Tibial nerve (tissue), 4 donors: ENCODE results near the gene GABPB1. TPM values are rescaled to one million over a fixed set of nuclear protein-coding genes. Genes with fewer than 3 reads are reported as not detected.
A peak's percentile ranks its signal among the peaks of the same experiment; 100 is the strongest.
"Not testable (repeated sequence)": the region's sequence is repeated elsewhere in the genome, so short reads cannot be mapped to it uniquely, and the experiment has no call there.

Experiments
- DNase-seq, 2 donors: peaks; one replicate each; pipeline ENCODE4 v3.0.0-alpha.2; 2019; ENCODE audit warnings: low spot score in 2 of 2
- H3K27ac ChIP-seq, 4 donors: fragments of 200-600 bp; sonication (generic) in 3 of 4; one replicate each; pipeline ENCODE4 v1.5.1; 2017 to 2019; ENCODE audit warnings: mild to moderate bottlenecking in 1 of 4
- H3K27me3 ChIP-seq, 2 donors: fragments of 200-600 bp; sonication (generic) in 1 of 2; one replicate each; pipeline versions ENCODE4 v1.5.1 to v1.6.0; 2017 to 2019
- H3K36me3 ChIP-seq, 3 donors: fragments of 200-600 bp; sonication (generic); one replicate each; pipeline ENCODE4 v1.5.1; 2018 to 2019
- H3K4me1 ChIP-seq, 4 donors: fragments of 200-600 bp; sonication (generic) in 3 of 4; one replicate each; pipeline ENCODE4 v1.5.1; 2017 to 2019
- H3K4me3 ChIP-seq, 4 donors: fragments of 200-600 bp; sonication (generic) in 3 of 4; one replicate each; pipeline ENCODE4 v1.5.1; 2017 to 2019; ENCODE audit warnings: mild to moderate bottlenecking in 1 of 4, moderate library complexity in 1 of 4
- H3K9me3 ChIP-seq, 4 donors: fragments of 200-600 bp; sonication (generic) in 3 of 4; one replicate each; pipeline ENCODE4 v1.5.1; 2017 to 2019
- EP300 ChIP-seq, 2 donors: sonication (generic); formaldehyde crosslinking; IDR thresholded peaks; one replicate each; pipeline ENCODE4 v1.6.1; 2017; ENCODE audit warnings: antibody characterized with exemption in 2 of 2, mild to moderate bottlenecking in 1 of 2
- POLR2A ChIP-seq, 2 donors: fragments of 450-650 bp; IDR thresholded peaks; one replicate each; pipeline ENCODE4 v1.6.1; 2017; ENCODE audit warnings: antibody characterized with exemption in 2 of 2, mild to moderate bottlenecking in 2 of 2, moderate library complexity in 2 of 2
- WGBS, 2 donors: methylation state at CpG; one replicate each; pipeline ENCODE4 v1.1.5; 2018; 5-methylcytosine and 5-hydroxymethylcytosine counted together
- total RNA-seq, 4 donors: library from RNA; depleted of rRNA; stranded (reverse); fragments of >200 nt; gene quantifications; one replicate each; pipeline ENCODE4 v1.1.0, GENCODE V29; 2016
- TF ChIP-seq, protein P1 (sequence below), 5 experiments: fragments of 200-600 bp in 3 of 5; fragments of 450-650 bp in 2 of 5; sonication (generic) in 3 of 5; IDR thresholded peaks; one replicate each; pipeline ENCODE4 v1.5.1; 2016 to 2019; ENCODE audit warnings: antibody characterized with exemption in 5 of 5, mild to moderate bottlenecking in 3 of 5, moderate library complexity in 2 of 5

Gene GABPB1
- total RNA-seq, result 10 to 100 TPM; 13.3 to 22.2 (median 17.4) TPM

DNA sequence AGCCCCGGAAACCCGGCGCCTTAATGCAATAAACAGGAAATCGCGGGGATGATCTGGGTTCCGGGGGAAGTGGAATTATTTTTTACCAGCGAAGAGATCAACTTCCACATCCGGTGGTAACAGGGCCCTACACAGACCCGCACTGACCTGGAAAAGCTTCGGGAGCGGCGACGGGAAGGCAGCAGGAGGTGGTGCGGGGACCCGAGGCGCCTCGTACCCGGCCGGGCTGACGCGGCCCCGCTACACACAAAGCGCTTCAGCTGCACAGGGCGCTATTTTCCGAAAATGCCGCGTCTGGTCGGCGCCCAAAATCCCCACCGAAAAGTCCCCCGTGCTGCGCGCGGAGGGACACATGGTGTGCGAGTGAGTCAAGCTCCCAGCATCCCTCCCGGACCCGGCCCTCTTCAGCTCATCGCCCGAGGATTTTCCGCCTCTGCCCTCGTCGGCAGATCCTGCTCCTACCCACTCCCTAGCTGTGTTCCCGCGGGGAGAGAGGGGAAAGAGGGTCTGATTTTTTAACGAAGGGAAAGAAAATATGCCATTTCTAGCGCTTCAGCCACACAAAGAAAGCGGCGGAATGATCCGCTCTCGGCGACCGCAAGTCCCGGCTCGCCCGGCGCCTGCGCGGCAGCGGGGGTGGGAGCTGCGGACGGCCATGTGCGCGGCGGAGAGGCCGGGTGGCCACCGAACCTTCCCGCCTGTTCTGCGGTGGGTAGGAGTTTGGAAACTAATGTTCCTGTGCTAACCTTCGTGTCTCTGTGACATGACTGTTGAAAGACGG lies at the start of gene GABPB1:
GABPB1 (minus strand) TSS at position 361 of the 781 bp plus-strand sequence. CDS start 45,400 bp downstream, outside the sequence.
- WGBS, 2 donors, result 0 to 1% methylated on average over 51 to 68 of the region's 70 CpGs
- Histone ChIP-seq H3K9me3 (no peaks in the 10 kb centered on the region), H3K4me3 (peak within 1 kb of the TSS; percentile 80 to 98 (median 88)), H3K4me1 (peaks cover 0 to 55% (median 31%) of the 10 kb centered on the region in 4 donors), H3K27ac (peak within 1 kb of the TSS; percentile 96 to 100 (median 100)), H3K27me3 (no peaks in the 10 kb centered on the region), H3K36me3 (peaks cover 0 to 19% (median 0%) of the 10 kb centered on the region in 3 donors)
- peak; percentile 63 to 75 for DNase-seq
- TF ChIP-seq, protein P1, sequence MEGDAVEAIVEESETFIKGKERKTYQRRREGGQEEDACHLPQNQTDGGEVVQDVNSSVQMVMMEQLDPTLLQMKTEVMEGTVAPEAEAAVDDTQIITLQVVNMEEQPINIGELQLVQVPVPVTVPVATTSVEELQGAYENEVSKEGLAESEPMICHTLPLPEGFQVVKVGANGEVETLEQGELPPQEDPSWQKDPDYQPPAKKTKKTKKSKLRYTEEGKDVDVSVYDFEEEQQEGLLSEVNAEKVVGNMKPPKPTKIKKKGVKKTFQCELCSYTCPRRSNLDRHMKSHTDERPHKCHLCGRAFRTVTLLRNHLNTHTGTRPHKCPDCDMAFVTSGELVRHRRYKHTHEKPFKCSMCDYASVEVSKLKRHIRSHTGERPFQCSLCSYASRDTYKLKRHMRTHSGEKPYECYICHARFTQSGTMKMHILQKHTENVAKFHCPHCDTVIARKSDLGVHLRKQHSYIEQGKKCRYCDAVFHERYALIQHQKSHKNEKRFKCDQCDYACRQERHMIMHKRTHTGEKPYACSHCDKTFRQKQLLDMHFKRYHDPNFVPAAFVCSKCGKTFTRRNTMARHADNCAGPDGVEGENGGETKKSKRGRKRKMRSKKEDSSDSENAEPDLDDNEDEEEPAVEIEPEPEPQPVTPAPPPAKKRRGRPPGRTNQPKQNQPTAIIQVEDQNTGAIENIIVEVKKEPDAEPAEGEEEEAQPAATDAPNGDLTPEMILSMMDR (IDR thresholded peaks at IDR 0.05), result peak in 1 of 5 experiments; percentile 15
- peak; percentile 60 to 71 for TF ChIP-seq POLR2A (IDR thresholded peaks at IDR 0.05)
- TF ChIP-seq EP300 (IDR thresholded peaks at IDR 0.05), result peak in 1 of 2 donors; percentile 91

DNA sequence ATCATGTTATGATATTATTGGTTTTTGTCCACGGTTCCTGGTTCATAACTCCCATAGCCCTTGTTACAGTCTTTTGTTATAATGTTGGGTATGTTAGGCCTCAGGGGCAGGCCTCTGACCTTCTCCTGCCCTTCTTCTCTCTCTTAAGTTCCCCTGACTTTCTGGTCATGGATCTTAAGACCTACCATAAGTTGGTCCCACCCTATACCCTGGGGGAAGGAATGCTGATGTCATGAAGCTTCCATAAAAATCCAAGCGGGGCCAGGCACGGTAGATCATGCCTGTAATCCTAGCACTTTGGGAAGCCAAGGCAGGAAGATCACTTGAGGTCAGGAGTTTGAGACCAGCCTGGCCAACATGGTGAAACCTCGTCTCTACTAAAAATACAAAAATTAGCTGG lies 36.6 kb upstream of the GABPB1 start:
- not testable (repeated sequence) for H3K4me3 ChIP-seq, H3K27me3 ChIP-seq, H3K9me3 ChIP-seq, H3K36me3 ChIP-seq, DNase-seq, H3K4me1 ChIP-seq, H3K27ac ChIP-seq
- WGBS, 2 donors, result 54% methylated on average over 4 of the region's 4 CpGs

DNA sequence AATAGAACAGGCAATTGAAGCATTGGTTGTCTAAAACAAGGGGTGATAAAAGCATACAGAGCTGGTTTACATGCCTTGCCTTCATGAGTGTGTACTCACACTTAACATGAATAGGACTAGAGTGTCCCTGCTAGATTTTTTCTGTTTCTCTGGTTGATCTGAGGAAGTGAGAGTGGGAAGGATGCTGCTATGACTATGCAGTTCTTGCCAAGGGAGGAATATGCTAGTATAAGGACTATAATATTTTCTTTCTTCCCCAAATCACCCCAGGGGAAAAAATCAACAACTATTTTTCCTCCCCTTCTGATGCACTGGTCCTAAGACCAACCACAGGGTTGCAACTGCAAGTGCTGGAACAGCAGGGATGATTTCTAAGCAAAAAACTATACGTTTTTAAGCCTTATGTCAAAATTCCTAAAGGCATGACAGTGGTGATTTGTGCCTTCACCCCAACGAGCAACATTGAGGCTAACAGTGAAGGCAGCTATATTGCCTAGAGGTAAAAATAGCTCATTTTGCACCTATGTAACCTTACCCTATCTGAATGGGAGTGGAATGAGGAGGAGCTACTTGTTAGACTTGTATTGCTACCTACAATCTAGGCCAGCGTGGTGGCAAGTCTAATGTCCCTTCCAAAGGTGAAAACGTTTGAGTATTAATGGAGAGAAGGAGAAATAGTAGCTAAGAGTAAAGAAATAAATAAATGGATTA lies 35.7 kb upstream of the GABPB1 start:
- TF ChIP-seq POLR2A (IDR thresholded peaks at IDR 0.05) (no peak), EP300 (IDR thresholded peaks at IDR 0.05) (no peak)
- TF ChIP-seq, protein P1 (IDR thresholded peaks at IDR 0.05), result no peak
- DNase-seq, result no peak
- H3K9me3 ChIP-seq, result no peaks in the 10 kb centered on the region
- no peak overlapping the region for H3K4me3 ChIP-seq
- no peaks in the 10 kb centered on the region for H3K4me1 ChIP-seq
- no peaks in the 10 kb centered on the region for H3K27me3 ChIP-seq
- no peak overlapping the region for H3K27ac ChIP-seq
- 48 to 54% methylated on average over 4 of the region's 4 CpGs for WGBS, 2 donors
- no peaks in the 10 kb centered on the region for H3K36me3 ChIP-seq

DNA sequence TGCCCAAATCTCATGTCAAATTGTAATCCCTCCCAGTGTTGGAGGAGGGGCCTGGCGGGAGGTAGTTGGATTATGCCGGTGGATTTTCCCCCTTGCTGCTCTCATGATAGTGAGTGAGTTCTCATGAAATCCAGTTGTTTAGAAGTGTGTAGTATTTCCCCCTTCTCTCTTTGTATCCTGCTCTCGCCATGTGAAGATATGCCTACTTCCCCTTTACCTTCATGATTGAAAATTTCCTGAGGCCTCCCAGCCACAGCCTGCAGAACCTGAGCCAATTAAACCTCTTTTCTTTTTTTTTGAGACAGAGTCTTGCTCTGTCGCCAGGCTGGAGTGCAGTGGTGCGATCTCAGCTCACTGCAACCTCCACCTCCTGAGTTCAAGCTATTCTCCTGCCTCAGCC lies 27.4 kb upstream of the GABPB1 start:
- H3K9me3 ChIP-seq, H3K4me3 ChIP-seq, H3K4me1 ChIP-seq, H3K36me3 ChIP-seq, DNase-seq, H3K27me3 ChIP-seq, H3K27ac ChIP-seq: not testable (repeated sequence)
- 73 to 86% methylated on average over 5 of the region's 5 CpGs for WGBS, 2 donors

DNA sequence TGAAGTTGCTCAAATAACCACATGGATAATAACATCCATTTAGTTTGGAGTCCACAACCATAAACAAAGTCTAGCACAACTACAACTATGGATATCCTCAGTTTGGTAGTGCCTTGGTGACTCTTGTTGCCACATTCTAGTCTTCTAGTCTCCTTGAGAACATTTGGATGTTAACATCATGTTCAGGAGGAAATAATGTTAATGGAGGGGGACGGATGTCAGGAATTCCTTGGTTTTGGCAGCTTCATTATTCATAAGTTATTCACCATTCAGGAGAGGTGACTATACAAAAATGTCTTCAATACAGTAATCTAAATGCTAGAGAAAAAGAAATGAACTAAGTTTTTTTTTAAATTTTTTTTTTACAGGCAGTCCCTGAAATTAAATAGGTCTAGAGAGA lies 26.4 kb upstream of the GABPB1 start:
- no peaks in the 10 kb centered on the region for H3K36me3 ChIP-seq
- H3K27ac ChIP-seq, result no peak overlapping the region
- no peaks in the 10 kb centered on the region for H3K4me1 ChIP-seq
- H3K4me3 ChIP-seq, result no peak overlapping the region
- 60 to 64% methylated on average over 1 of the region's 1 CpG for WGBS, 2 donors
- no peaks in the 10 kb centered on the region for H3K27me3 ChIP-seq
- TF ChIP-seq, protein P1 (IDR thresholded peaks at IDR 0.05), result no peak
- no peak for TF ChIP-seq EP300 (IDR thresholded peaks at IDR 0.05)
- no peak for TF ChIP-seq POLR2A (IDR thresholded peaks at IDR 0.05)
- no peak for DNase-seq
- H3K9me3 ChIP-seq, result no peaks in the 10 kb centered on the region

DNA sequence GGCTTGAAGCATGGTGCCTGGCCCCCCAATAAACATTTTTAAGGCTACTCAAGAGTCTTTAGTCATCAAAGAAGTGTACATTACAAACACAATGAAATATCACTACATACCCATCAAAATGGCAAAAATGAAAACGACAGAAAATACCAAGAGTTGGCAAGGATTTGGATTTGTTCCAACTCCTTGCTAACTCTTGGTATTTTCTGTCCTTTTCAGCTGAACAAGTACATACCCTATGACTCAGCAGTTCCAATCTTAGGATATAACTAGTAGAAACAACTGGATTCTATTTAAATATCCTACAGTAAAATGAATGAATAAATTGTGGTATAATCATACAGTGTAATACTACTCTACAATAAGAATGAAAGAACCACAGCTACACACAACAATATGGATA lies 25.1 kb upstream of the GABPB1 start:
- Histone ChIP-seq H3K27ac (no peak overlapping the region), H3K4me3 (no peak overlapping the region), H3K27me3 (no peaks in the 10 kb centered on the region), H3K36me3 (no peaks in the 10 kb centered on the region), H3K4me1 (no peaks in the 10 kb centered on the region), H3K9me3 (no peaks in the 10 kb centered on the region)
- 35 to 41% methylated on average over 1 of the region's 1 CpG for WGBS, 2 donors
- DNase-seq, result no peak
- TF ChIP-seq POLR2A (IDR thresholded peaks at IDR 0.05), result no peak
- TF ChIP-seq EP300 (IDR thresholded peaks at IDR 0.05), result no peak
- TF ChIP-seq, protein P1 (IDR thresholded peaks at IDR 0.05), result no peak

DNA sequence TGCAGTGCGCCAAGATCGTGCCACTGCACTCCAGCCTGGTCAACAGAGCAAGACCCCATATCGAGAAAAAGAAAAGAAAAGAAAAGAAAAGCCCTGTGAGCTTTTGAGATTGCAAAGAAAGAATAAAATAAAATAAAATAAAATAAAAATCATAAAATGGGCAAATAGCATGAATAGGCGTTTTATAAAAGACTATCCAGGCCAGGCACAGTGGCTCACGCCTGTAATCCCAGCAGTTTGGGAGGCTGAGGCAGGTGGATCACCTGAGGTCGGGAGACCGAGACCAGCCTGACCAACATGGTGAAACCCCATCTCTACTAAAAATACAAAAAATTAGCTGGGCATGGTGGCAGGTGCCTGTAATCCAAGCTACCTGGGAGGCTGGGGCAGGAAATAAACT lies 24.4 kb upstream of the GABPB1 start:
- H3K27ac ChIP-seq, H3K4me1 ChIP-seq, H3K27me3 ChIP-seq, H3K36me3 ChIP-seq, DNase-seq, H3K9me3 ChIP-seq, H3K4me3 ChIP-seq: not testable (repeated sequence)
- WGBS, 2 donors, result 96% methylated on average over 7 of the region's 7 CpGs
